K562 (cell line): ENCODE data around the gene ABR. TPM values are rescaled to one million over a fixed set of nuclear protein-coding genes. Genes with fewer than 3 reads are reported as not detected.

ENCODE experiments used
- CBFB ChIP-seq: sonication (generic); formaldehyde crosslinking; IDR thresholded peaks from 2 replicates; pipeline ENCODE4 v1.4.0; 2020; ENCODE audit warnings: mild to moderate bottlenecking, missing genetic modification reagents
- FIP1L1 ChIP-seq: fragments of 200-400 bp; formaldehyde crosslinking; IDR thresholded peaks from 2 replicates; pipeline ENCODE4 v1.6.1; 2018; ENCODE audit warnings: mild to moderate bottlenecking, low read depth, low read length; ENCODE audit not compliant: poor library complexity, severe bottlenecking
- LCOR ChIP-seq: sonication (generic); formaldehyde crosslinking; IDR thresholded peaks from 2 replicates; pipeline ENCODE4 v1.8.0; 2022; ENCODE audit warnings: mild to moderate bottlenecking, missing genetic modification reagents
- POLR2B ChIP-seq: fragments of 450-650 bp; IDR thresholded peaks from 2 replicates; pipeline ENCODE4 v1.6.1; 2018; ENCODE audit warnings: low read depth; ENCODE audit not compliant: partially characterized antibody
- SMARCB1 ChIP-seq: IDR thresholded peaks from 2 replicates; pipeline ENCODE4 v1.6.1; 2011; ENCODE audit warnings: improper control_type of control experiment, low read depth; ENCODE audit not compliant: insufficient read length
- ZNF75A ChIP-seq: fragments of 450-650 bp; formaldehyde crosslinking; IDR thresholded peaks from 2 replicates; pipeline ENCODE4 v1.4.0; 2020; ENCODE audit warnings: mild to moderate bottlenecking
- polyA plus RNA-seq, 8 experiments: library from polyadenylated mRNA; depleted of rRNA in 4 of 8; stranded (reverse) in 5 of 8; unstranded in 3 of 8; fragments of >200 nt; fragmentation: Nextera tagmentation in 2 of 8; fragmentation: Illumina TruSeq in 1 of 8; extraction: Ambion mirVana in 2 of 8; extraction: Trizol in 1 of 8; gene quantifications; 2 replicates each; pipeline versions ENCODE4 v1.2.1 to v1.2.3, GENCODE V29; 2011 to 2014; ENCODE audit warnings: inconsistent platforms in 1 of 8, missing spikeins in 1 of 8
- total RNA-seq, 7 experiments: library from RNA; depleted of rRNA in 6 of 7; stranded (reverse); fragments of >200 nt in 6 of 7; fragmentation: Illumina TruSeq in 2 of 7; extraction: Trizol in 2 of 7; gene quantifications; 2 replicates each; pipeline versions ENCODE4 v1.2.1 to v1.2.3, GENCODE V29; 2011 to 2021; ENCODE audit warnings: low replicate concordance in 1 of 7
- TF ChIP-seq, protein P1 (sequence below), 2 experiments: fragments of 450-650 bp in 1 of 2; sonication (generic) in 1 of 2; formaldehyde crosslinking in 1 of 2; IDR thresholded peaks in 1 of 2; conservative IDR thresholded peaks in 1 of 2; 2 replicates each; pipeline versions ENCODE4 v1.6.1 to v1.8.1; 2016 to 2023; ENCODE audit warnings: mild to moderate bottlenecking in 2 of 2, moderate library complexity in 2 of 2, inconsistent platforms in 1 of 2, missing genetic modification reagents in 1 of 2
- TF ChIP-seq, protein P2 (sequence below): IDR thresholded peaks from 3 replicates; pipeline ENCODE4 v1.6.1; 2011; ENCODE audit warnings: borderline replicate concordance, mild to moderate bottlenecking, moderate library complexity; ENCODE audit not compliant: insufficient read length; ENCODE audit errors: extremely low read depth
- TF ChIP-seq, protein P3 (sequence below): sonication (generic); formaldehyde crosslinking; IDR thresholded peaks from 2 replicates; pipeline ENCODE4 v1.8.0; 2022; ENCODE audit warnings: mild to moderate bottlenecking, missing genetic modification reagents, borderline replicate concordance
- TF ChIP-seq, protein P4 (sequence below): fragments of 250-450 bp; sonication (Bioruptor Pico); IDR thresholded peaks from 2 replicates; pipeline ENCODE4 v1.8.0; 2022; ENCODE audit warnings: moderate library complexity, mild to moderate bottlenecking, inconsistent platforms

The ABR gene
- total and polyA plus RNA-seq, 9 of the 15 experiments (the other 6 are each of a cell fraction or from before 2014, with no cell fraction given), result 0.07 to 1.6 (median 0.37) TPM; not detected in 1

DNA sequence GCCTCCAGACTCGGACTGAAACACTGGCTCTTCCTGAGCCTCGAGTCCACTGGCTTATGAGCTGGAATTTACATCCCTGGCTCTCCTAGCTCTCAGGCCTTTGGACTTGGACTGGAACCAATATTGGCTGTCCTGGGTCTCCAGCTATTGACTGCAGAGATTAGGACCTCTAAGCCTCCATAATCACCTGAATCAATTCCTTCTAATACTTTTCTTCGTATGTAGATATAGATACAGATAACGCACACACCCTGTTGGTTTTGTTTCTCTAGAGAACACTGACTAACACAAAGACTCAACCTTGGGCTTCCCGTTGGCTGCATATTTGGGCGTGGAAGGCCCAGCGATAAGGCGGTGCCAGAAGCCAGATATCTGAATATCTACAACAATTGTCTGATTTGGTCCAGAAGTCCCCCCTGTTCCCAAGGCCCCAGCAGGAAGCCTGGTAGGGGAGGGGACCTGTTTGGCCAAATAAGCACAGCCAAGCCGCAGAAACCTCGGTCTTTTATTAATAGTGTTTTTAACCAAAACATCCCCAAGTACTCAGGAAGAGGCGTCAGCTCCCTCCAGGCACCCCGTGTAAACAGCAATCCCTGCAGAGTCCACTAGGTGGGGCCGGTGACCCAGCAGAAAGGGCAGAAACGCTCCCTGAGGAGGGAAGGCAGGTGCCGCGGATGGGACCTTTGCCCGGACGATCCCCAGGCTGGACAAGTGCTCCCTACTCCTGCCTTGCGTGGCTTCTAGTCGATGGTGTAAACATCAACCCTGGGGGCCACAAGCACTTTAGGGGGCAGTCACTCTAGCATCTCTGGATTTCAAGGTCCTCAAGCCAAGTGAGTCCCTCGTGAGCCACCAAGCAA, 57.0 kb downstream of the ABR start (continued):
- TF ChIP-seq, protein P1, sequence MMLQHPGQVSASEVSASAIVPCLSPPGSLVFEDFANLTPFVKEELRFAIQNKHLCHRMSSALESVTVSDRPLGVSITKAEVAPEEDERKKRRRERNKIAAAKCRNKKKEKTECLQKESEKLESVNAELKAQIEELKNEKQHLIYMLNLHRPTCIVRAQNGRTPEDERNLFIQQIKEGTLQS (IDR thresholded peaks at IDR 0.05), result no peak
- TF ChIP-seq, protein P1 (CRISPR knock-in tag; conservative IDR thresholded peaks at IDR 0.05), result no peak
- no peak for TF ChIP-seq POLR2B
- no peak for TF ChIP-seq LCOR
- TF ChIP-seq, protein P2, sequence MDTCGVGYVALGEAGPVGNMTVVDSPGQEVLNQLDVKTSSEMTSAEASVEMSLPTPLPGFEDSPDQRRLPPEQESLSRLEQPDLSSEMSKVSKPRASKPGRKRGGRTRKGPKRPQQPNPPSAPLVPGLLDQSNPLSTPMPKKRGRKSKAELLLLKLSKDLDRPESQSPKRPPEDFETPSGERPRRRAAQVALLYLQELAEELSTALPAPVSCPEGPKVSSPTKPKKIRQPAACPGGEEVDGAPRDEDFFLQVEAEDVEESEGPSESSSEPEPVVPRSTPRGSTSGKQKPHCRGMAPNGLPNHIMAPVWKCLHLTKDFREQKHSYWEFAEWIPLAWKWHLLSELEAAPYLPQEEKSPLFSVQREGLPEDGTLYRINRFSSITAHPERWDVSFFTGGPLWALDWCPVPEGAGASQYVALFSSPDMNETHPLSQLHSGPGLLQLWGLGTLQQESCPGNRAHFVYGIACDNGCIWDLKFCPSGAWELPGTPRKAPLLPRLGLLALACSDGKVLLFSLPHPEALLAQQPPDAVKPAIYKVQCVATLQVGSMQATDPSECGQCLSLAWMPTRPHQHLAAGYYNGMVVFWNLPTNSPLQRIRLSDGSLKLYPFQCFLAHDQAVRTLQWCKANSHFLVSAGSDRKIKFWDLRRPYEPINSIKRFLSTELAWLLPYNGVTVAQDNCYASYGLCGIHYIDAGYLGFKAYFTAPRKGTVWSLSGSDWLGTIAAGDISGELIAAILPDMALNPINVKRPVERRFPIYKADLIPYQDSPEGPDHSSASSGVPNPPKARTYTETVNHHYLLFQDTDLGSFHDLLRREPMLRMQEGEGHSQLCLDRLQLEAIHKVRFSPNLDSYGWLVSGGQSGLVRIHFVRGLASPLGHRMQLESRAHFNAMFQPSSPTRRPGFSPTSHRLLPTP, result no peak
- TF ChIP-seq FIP1L1, result no peak
- TF ChIP-seq, protein P3, sequence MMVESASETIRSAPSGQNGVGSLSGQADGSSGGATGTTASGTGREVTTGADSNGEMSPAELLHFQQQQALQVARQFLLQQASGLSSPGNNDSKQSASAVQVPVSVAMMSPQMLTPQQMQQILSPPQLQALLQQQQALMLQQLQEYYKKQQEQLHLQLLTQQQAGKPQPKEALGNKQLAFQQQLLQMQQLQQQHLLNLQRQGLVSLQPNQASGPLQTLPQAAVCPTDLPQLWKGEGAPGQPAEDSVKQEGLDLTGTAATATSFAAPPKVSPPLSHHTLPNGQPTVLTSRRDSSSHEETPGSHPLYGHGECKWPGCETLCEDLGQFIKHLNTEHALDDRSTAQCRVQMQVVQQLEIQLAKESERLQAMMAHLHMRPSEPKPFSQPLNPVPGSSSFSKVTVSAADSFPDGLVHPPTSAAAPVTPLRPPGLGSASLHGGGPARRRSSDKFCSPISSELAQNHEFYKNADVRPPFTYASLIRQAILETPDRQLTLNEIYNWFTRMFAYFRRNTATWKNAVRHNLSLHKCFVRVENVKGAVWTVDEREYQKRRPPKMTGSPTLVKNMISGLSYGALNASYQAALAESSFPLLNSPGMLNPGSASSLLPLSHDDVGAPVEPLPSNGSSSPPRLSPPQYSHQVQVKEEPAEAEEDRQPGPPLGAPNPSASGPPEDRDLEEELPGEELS (CRISPR knock-in tag), result no peak
- no peak for TF ChIP-seq SMARCB1
- TF ChIP-seq, protein P4, sequence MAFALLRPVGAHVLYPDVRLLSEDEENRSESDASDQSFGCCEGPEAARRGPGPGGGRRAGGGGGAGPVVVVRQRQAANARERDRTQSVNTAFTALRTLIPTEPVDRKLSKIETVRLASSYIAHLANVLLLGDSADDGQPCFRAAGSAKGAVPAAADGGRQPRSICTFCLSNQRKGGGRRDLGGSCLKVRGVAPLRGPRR (CRISPR knock-in tag), result no peak
- TF ChIP-seq ZNF75A (CRISPR knock-in tag), result no peak
- no peak for TF ChIP-seq CBFB (CRISPR knock-in tag)
